Neutrophil (primary cell): Measurements from ENCODE around the gene NR6A1.

Source experiments
- H3K27ac ChIP-seq: fragments of 200-600 bp; sonication (generic); 2 replicates; pipeline ENCODE4 v1.5.1; 2016; ENCODE audit warnings: mild to moderate bottlenecking, moderate library complexity
- H3K27me3 ChIP-seq: fragments of 200-600 bp; sonication (generic); 2 replicates; pipeline ENCODE4 v1.6.0; 2016; ENCODE audit warnings: mild to moderate bottlenecking
- H3K36me3 ChIP-seq: fragments of 200-600 bp; sonication (generic); 2 replicates; pipeline ENCODE4 v1.5.1; 2017
- H3K4me1 ChIP-seq, 2 experiments: fragments of 200-600 bp in 1 of 2; sonication (generic) in 1 of 2; 1 replicate in 1 of 2; 2 replicates in 1 of 2; pipeline versions ENCODE4 v1.5.1 to v1.6.1; 2013 to 2016; ENCODE audit warnings: low read depth in 1 of 2, low read length in 1 of 2, mild to moderate bottlenecking in 1 of 2, moderate library complexity in 1 of 2; ENCODE audit not compliant: control insufficient read depth in 1 of 2, insufficient read depth in 1 of 2
- H3K4me3 ChIP-seq, 2 experiments: fragments of 200-600 bp in 1 of 2; sonication (generic) in 1 of 2; 1 replicate in 1 of 2; 2 replicates in 1 of 2; pipeline ENCODE4 v1.5.1; 2013 to 2016; ENCODE audit warnings: low read depth in 1 of 2, low read length in 1 of 2, mild to moderate bottlenecking in 1 of 2, moderate library complexity in 1 of 2
- H3K9me3 ChIP-seq: fragments of 200-600 bp; sonication (generic); 2 replicates; pipeline ENCODE4 v1.5.1; 2016
- TF ChIP-seq, protein P1 (sequence below): fragments of 200-600 bp; sonication (generic); IDR thresholded peaks from 2 replicates; pipeline ENCODE4 v1.5.1; 2016; ENCODE audit warnings: antibody characterized with exemption

Gene NR6A1

DNA sequence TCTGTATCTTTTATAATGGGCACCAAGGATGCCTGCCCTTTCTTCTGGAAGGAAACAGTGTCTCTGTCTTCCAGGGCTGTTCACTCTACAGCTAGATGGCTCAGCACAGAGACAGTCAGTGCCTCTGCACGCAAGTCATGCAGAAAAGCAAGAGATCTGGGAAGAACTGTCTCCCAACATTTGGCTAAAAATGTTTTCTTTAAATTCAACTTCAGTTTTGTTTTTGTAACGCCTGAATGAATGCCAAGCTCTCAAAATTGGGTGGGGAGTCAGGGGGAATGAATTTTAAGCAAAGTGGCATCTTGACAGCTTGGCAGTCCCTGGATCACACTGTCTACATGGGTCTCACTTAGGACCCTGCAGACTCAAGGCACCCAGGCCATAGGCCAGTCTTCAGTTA lies 18.4 kb upstream of the NR6A1 start:
- Histone ChIP-seq H3K4me3 (no peak overlapping the region), H3K27ac (no peak overlapping the region), H3K27me3 (no peaks in the 10 kb centered on the region), H3K9me3 (no peaks in the 10 kb centered on the region), H3K4me1 (no peaks in the 10 kb centered on the region), H3K36me3 (no peaks in the 10 kb centered on the region)
- TF ChIP-seq, protein P1, sequence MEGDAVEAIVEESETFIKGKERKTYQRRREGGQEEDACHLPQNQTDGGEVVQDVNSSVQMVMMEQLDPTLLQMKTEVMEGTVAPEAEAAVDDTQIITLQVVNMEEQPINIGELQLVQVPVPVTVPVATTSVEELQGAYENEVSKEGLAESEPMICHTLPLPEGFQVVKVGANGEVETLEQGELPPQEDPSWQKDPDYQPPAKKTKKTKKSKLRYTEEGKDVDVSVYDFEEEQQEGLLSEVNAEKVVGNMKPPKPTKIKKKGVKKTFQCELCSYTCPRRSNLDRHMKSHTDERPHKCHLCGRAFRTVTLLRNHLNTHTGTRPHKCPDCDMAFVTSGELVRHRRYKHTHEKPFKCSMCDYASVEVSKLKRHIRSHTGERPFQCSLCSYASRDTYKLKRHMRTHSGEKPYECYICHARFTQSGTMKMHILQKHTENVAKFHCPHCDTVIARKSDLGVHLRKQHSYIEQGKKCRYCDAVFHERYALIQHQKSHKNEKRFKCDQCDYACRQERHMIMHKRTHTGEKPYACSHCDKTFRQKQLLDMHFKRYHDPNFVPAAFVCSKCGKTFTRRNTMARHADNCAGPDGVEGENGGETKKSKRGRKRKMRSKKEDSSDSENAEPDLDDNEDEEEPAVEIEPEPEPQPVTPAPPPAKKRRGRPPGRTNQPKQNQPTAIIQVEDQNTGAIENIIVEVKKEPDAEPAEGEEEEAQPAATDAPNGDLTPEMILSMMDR = no peak

DNA sequence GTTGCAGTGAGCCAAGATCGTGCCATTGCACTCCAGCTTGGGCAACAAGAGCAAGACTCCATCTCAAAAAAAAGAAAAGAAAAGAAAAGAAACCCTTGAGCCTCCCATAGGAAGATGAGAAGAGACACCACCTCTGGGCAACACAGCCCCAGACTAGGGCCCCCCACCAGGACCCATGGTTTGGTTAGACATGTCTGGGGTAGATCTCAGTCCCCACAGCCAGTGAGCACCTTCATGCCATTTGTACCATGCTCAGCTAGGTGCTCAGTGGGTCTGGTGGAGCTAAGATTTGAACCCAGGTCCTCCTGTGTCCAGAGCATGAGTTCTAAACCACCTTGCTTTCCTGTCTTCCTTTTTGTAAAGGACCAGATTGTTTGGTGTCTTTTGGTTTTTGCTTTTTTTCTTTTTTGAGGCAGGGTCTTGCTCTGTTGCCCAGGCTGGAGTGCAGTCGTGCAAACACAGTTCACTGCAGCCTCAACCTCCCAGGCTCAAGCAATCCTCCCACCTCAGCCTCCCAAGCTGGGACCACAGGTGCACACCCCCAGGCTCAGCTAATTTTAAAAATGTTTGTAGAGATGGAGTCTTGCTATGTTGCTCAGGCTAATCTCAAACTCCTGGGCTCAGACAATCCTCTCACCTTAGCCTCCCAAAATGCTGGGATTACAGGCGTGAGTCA lies 17.6 kb upstream of the NR6A1 start:
- Histone ChIP-seq H3K4me1 (no peaks in the 10 kb centered on the region), H3K36me3 (no peaks in the 10 kb centered on the region), H3K9me3 (no peaks in the 10 kb centered on the region), H3K27me3 (no peaks in the 10 kb centered on the region), H3K4me3 (no peak overlapping the region), H3K27ac (no peak overlapping the region)
- TF ChIP-seq, protein P1 = no peak

DNA sequence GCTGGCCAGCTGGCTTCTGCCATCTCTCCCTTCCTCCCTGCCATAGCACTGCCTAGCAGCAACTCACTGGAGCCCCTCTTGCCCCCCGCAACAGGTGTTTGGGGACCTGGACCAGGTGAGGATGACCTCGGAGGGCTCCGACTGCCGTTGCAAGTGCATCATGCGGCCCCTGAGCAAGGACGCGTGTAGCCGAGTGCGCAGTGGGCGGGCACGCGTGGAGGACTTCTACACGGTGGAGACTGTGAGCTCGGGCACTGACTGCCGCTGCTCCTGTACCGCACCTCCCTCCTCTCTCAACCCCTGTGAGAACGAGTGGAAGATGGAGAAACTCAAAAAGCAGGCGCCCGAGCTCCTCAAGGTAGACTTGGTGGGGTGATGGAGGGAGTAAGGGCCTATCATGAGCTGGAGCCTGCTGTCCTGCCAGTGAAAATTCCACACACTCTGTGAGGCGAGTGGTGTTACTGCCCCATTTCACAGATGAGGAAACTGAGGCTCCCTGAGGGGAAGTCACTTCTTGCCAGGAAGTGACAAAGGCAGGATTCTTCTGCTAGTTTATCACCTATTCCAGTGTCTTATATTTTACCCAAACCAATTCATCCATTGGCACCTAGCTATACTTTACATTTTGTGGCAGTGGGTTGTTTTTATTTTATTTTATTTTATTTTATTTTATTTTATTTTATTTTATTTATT lies 15.9 kb upstream of the NR6A1 start:
- no peaks in the 10 kb centered on the region for H3K27me3 ChIP-seq
- H3K4me3 ChIP-seq = no peak overlapping the region
- H3K36me3 ChIP-seq = no peaks in the 10 kb centered on the region
- H3K9me3 ChIP-seq = no peaks in the 10 kb centered on the region
- no peaks in the 10 kb centered on the region for H3K4me1 ChIP-seq
- no peak overlapping the region for H3K27ac ChIP-seq
- TF ChIP-seq, protein P1 = no peak

DNA sequence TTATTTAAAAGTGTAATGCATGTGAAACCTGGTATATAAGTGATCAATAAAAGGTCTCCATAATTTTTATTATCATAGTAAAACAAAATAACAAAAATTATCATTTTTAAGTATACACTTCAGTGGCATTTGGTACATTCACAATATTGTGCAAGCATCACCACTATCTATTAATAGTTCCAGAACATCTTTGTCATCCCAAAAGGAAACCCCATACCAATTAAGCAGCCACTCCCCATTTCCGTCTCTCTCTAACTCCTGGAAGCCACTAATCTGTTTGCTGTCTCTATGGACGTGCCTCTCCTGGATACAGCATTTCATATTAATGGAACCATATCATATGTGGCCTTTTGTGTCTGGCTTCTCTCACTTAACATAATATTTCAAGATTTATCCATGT lies 13.4 kb upstream of the NR6A1 start:
- Histone ChIP-seq H3K27me3 (peaks cover 9% of the 10 kb centered on the region), H3K4me3 (no peak overlapping the region), H3K4me1 (no peaks in the 10 kb centered on the region), H3K27ac (no peak overlapping the region), H3K36me3 (no peaks in the 10 kb centered on the region), H3K9me3 (no peaks in the 10 kb centered on the region)
- TF ChIP-seq, protein P1 = no peak

DNA sequence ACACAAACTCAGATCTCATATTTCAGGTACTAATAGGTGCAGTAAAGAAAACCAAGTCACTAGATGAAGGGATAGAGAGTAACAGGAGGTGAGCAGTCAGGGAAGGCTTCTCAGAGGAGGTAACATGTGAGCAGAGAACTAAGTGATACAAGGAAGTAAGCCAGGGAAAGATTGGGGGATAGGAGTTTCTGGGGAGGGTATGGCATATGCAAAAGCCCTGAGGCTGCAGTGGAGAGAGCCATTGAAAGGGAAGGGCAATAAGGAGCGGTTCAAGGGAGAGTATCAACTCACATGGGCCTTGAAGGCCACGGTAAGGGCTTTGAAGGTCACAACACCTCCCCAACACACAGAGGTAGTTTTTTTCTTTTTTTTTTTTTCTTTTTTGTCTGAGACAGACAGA lies 12.7 kb upstream of the NR6A1 start:
- Histone ChIP-seq H3K4me1 (no peaks in the 10 kb centered on the region), H3K27me3 (peaks cover 16% of the 10 kb centered on the region), H3K9me3 (no peaks in the 10 kb centered on the region), H3K36me3 (no peaks in the 10 kb centered on the region), H3K27ac (no peak overlapping the region), H3K4me3 (no peak overlapping the region)
- TF ChIP-seq, protein P1 = no peak
